Stimulated activated CD8-positive, alpha-beta memory T cell treated with anti-CD3 and anti-CD28 coated beads, Interleukin-2, amount 100 ng/mL, for 48 hours (primary cell): ENCODE measurements around the gene GRWD1.

Experiments
- DNase-seq, 2 donors: peaks; one replicate each; pipeline ENCODE4 v3.0.0-alpha.2; 2020; ENCODE audit warnings: low read depth in 2 of 2

GRWD1 gene

DNA sequence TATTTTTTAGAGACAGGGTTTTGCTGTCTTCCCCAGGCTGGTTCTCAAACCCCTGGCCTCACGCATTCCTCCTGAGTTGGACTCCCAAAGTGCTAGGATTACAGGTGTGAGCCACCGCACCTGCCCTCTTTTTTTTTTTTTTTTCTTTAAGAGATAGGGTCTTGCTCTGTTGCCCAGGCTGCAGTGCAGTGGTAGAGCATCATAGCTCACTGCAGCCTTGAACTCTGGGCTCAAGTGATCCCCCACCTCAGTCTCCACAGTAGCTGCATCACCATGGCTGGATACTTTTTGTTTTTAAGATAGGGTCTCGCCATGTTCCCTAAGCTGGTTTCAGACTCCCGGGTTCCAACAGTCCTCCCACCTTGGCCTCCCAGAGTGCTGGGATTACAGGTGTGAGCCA, 11.1 kb downstream of the GRWD1 start:
- no peak for DNase-seq

GRCh38 chr19:48458016-48458415, 12.2 kb downstream of the GRWD1 start:
- no peak for DNase-seq

GRCh38 chr19:48461651-48461981, 15.8 kb downstream of the GRWD1 start:
- DNase-seq = no peak

- DNase-seq = no peak
These were observed 16.3 kb downstream of the GRWD1 start for GRCh38 chr19:48461982-48462655.

GRCh38 chr19:48465215-48465614, 19.4 kb downstream of the GRWD1 start:
- DNase-seq = no peak

GRCh38 chr19:48466561-48467325, 21.0 kb downstream of the GRWD1 start:
- DNase-seq = no peak

- DNase-seq = peak; percentile 97 to 99
These were observed 23.0 kb downstream of the GRWD1 start for GRCh38 chr19:48468772-48469288.

GRCh38 chr19:48469289-48469881, 23.6 kb downstream of the GRWD1 start, which contains the start of gene CYTH2:
TSS of gene CYTH2 (plus strand) at chr19:48469369. CDS start at chr19:48469508, 139 bp downstream.
- peak; percentile 69 to 71 for DNase-seq

- no peak for DNase-seq
These were observed 24.3 kb downstream of the GRWD1 start for GRCh38 chr19:48469934-48470680.

DNA sequence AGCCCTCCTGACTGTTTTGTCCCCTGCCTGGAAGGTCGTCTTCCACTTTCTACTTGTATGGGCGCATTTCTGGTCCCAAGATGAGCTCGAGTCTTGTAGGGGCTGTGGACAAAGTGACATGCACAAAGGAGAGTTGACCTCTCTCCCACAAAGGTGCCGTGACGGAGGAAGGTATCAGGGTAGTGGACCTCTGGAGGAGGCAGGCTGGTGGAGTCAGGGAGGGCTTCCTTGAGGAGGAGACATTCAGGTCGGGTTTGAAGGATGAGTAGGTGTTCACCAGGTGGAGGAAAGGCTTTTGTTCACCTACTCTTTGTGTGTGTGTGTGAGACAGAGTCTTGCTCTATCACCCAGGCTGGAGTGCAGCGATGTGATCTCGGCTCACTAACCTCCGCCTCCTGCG, 25.1 kb downstream of the GRWD1 start:
- no peak for DNase-seq

GRCh38 chr19:48471836-48472235, 26.1 kb downstream of the GRWD1 start:
- no peak for DNase-seq

- no peak for DNase-seq
These were observed 27.6 kb downstream of the GRWD1 start for GRCh38 chr19:48473161-48473966.

DNA sequence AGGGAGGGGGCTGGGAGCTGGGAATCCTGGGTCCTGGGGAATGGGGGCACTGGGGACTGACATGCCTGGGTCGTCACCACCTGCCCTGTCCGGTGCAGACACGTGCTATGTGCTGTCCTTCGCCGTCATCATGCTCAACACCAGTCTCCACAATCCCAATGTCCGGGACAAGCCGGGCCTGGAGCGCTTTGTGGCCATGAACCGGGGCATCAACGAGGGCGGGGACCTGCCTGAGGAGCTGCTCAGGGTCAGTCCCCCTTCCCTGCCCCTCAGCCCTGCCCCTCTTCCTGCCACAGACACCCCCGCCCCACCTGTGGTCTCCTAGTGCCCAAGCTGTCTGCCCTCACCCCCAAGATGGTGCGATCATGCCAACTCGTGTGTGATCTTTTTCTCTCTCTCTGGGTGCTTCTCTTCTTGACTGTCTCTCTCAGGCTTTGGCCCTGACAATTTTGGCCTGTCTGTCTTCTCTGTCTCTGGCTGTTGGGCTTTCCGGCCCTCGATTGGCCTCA, 28.4 kb downstream of the GRWD1 start:
- no peak for DNase-seq

DNA sequence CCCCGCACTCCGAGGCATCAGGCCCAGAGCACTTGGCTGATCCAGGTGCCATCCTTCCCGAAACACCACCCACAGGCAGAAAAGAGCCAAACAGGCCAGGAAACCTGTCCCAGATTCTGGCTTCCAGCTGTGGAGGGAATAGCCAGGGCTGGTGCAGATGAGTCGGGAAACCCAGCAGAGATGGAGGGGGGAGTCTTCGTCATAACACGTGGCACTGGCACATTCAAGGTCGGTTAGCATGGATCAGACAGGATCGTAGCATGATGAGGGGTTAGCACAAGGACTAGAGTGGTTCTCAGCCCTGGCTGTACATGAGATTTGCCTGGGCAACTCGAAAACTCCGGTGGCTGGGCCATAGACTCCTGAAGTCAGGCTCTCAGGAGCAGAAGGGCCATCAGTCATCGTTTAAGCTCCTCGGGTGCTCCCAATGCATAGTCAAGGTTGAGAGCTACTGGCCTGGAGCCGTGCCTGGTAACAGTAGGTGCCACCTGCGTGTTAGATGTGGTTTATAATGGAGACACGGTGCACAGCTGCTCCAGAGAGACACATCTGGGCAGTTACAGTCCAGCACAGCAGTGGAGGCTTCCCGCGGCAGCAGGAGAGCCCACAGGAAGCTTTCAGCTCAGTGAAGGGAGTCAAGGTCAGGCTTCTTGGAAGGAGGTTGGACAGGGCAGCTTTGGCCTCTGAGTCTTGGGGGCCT, 29.7 kb downstream of the GRWD1 start:
- no peak for DNase-seq

DNA sequence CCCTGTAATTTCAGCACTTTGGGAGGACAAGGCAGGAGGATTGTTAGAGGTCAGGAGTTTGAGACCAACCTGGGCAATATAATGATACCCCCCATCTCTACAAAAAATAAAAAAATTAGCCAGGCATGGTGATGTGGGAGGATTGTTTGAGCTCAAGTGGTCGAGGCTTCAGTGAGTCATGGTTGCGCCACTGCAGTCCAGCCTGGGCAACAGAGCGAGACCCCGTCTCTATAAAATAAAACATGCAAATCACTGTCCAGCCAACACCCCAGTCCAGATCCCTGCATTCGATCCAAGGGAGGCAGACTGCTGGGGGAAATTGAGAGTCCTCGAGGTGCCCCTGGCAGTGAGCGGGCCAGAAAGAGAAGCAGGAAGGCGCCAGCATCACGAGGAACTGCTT, 30.4 kb downstream of the GRWD1 start:
- DNase-seq = no peak

- DNase-seq = no peak
These were observed 31.4 kb downstream of the GRWD1 start for GRCh38 chr19:48477067-48477685.

- no peak for DNase-seq
These were observed 32.0 kb downstream of the GRWD1 start for GRCh38 chr19:48477698-48478338.

GRCh38 chr19:48478339-48479256, 32.8 kb downstream of the GRWD1 start:
- DNase-seq = no peak
